K562 (cell line): Measurements from ENCODE around the gene ZNF831. TPM values are rescaled to one million over a fixed set of nuclear protein-coding genes. Genes with fewer than 3 reads are reported as not detected.

Experiments
- ATAC-seq: fragments of 200-7000 bp; cut with Tn5 transposase; 3 replicates; pipeline ENCODE4 v1.9.1; 2020; ENCODE audit warnings: moderate library complexity
- BruUV-seq: library from RNA; stranded (reverse); fragments of 400-500 nt; replicated peaks from 2 replicates; lab custom pipeline; 2021; lab: Mats Ljungman, UMichigan
- CTCF ChIA-PET: fragments of 300-600 bp; formaldehyde crosslinking; extraction: SDS; loops from one replicate; lab custom pipeline; 2021; ENCODE audit warnings: low intra/inter-chr PET ratio; lab: Yijun Ruan, JAX
- POLR2A ChIA-PET: fragments of 300-600, 350-650 bp; sonication (Branson Sonifier 250); formaldehyde crosslinking; extraction: SDS; loops from one replicate; lab custom pipeline; 2021; ENCODE audit warnings: antibody characterized with exemption, inconsistent platforms; lab: Yijun Ruan, JAX
- DNase-seq, 4 experiments: peaks; one replicate each; pipeline versions ENCODE4 v3.0.0 to v3.0.0-alpha.2; 2011 to 2018; ENCODE audit warnings: low spot score in 3 of 4, mixed read lengths in 3 of 4; ENCODE audit errors: extremely low read depth in 1 of 4
- FAIRE-seq: peaks from 2 replicates; lab custom pipeline; 2011; peaks lifted over from hg19 to GRCh38; lab: Jason Lieb, UNC
- H2AFZ ChIP-seq: 2 replicates; pipeline ENCODE4 v1.6.0; 2011; ENCODE audit warnings: low read depth, low read length, control low read depth, inconsistent platforms
- H3K27ac ChIP-seq: fragments of 200-600 bp; 3 replicates; pipeline ENCODE4 v1.8.0; 2011; ENCODE audit warnings: low read depth, mild to moderate bottlenecking, control low read depth, inconsistent platforms, low read length, moderate library complexity, mixed read lengths; ENCODE audit errors: extremely low read depth
- H3K27me3 ChIP-seq, 2 experiments: fragments of 300-600 bp in 1 of 2; 2 replicates in 1 of 2; 3 replicates in 1 of 2; pipeline versions ENCODE4 v1.6.0 to v1.8.0; 2011; ENCODE audit warnings: inconsistent platforms in 2 of 2, low read length in 2 of 2, mild to moderate bottlenecking in 1 of 2, mixed read lengths in 1 of 2, moderate library complexity in 1 of 2; ENCODE audit not compliant: control insufficient read depth in 2 of 2, insufficient read depth in 2 of 2
- H3K36me3 ChIP-seq: fragments of 300-600 bp; 3 replicates; pipeline ENCODE4 v1.8.0; 2011; ENCODE audit warnings: mild to moderate bottlenecking, low read length, inconsistent platforms; ENCODE audit not compliant: control insufficient read depth, insufficient read depth
- H3K4me1 ChIP-seq, 2 experiments: fragments of 200-600 bp in 1 of 2; replicated peaks in 1 of 2; 2 replicates in 1 of 2; 3 replicates in 1 of 2; pipeline versions ENCODE4 v1.5.1 to v1.8.0; 2011; ENCODE audit warnings: inconsistent platforms in 2 of 2, low read length in 2 of 2, mild to moderate bottlenecking in 1 of 2, mixed read lengths in 1 of 2, moderate library complexity in 1 of 2; ENCODE audit not compliant: control insufficient read depth in 2 of 2, insufficient read depth in 2 of 2
- H3K4me2 ChIP-seq: 2 replicates; pipeline ENCODE4 v1.6.1; 2011; ENCODE audit warnings: low read length, control low read depth, inconsistent platforms, mixed read lengths; ENCODE audit not compliant: insufficient read depth
- H3K4me3 ChIP-seq: fragments of 200-600 bp; sonication (generic), shearing (Covaris generic); 2 replicates; pipeline ENCODE4 v1.5.1; 2016; ENCODE audit warnings: control low read depth, inconsistent platforms
- H3K79me2 ChIP-seq: fragments of 200-600 bp; 3 replicates; pipeline ENCODE4 v1.8.0; 2011; ENCODE audit warnings: low read length, inconsistent platforms; ENCODE audit not compliant: control insufficient read depth, insufficient read depth
- H3K9ac ChIP-seq, 2 experiments: 2 replicates each; pipeline versions ENCODE4 v1.6.0 to v1.6.1; 2011; ENCODE audit warnings: low read depth in 2 of 2, low read length in 2 of 2, control low read depth in 1 of 2, inconsistent platforms in 1 of 2, mild to moderate bottlenecking in 1 of 2, mixed read lengths in 1 of 2; ENCODE audit not compliant: insufficient read depth in 1 of 2
- H3K9me1 ChIP-seq: one replicate; pipeline ENCODE4 v1.6.0; 2011; ENCODE audit warnings: inconsistent platforms, mild to moderate bottlenecking, low read length, moderate library complexity; ENCODE audit not compliant: control insufficient read depth, insufficient read depth
- H3K9me3 ChIP-seq: replicated peaks from 2 replicates; pipeline ENCODE4 v1.5.1; 2011; ENCODE audit warnings: low read depth, low read length, inconsistent platforms; ENCODE audit not compliant: control insufficient read depth, insufficient read depth
- H4K20me1 ChIP-seq: replicated peaks from 2 replicates; pipeline ENCODE4 v1.6.1; 2011; ENCODE audit warnings: low read length, inconsistent platforms, mixed read lengths; ENCODE audit not compliant: control insufficient read depth, insufficient read depth
- ATF7 ChIP-seq: fragments of 450-650 bp; IDR thresholded peaks from 2 replicates; pipeline ENCODE4 v1.7.1; 2014; ENCODE audit warnings: mild to moderate bottlenecking, moderate library complexity
- CBFA2T2 ChIP-seq: fragments of 450-650 bp; conservative IDR thresholded peaks from 2 replicates; pipeline ENCODE4 v1.6.1; 2017; ENCODE audit warnings: mild to moderate bottlenecking
- CBX1 ChIP-seq: sonication (generic); IDR thresholded peaks from 2 replicates; pipeline ENCODE4 v1.6.1; 2016; ENCODE audit warnings: antibody characterized with exemption, low read depth, mild to moderate bottlenecking
- ELF4 ChIP-seq: fragments of 450-650 bp; formaldehyde crosslinking; IDR thresholded peaks from 2 replicates; pipeline ENCODE4 v1.4.0; 2022; ENCODE audit warnings: missing genetic modification characterization
- HDAC3 ChIP-seq: fragments of 450-650 bp; IDR thresholded peaks from 2 replicates; pipeline ENCODE4 v1.6.1; 2018; ENCODE audit warnings: borderline replicate concordance, mild to moderate bottlenecking, moderate library complexity; ENCODE audit not compliant: partially characterized antibody
- MEF2D ChIP-seq: conservative IDR thresholded peaks from 2 replicates; pipeline ENCODE4 v1.6.1; 2016; ENCODE audit warnings: low read depth, missing genetic modification characterization, missing compliant biosample characterization
- POLR2A ChIP-seq: fragments of 450-650 bp; conservative IDR thresholded peaks from 2 replicates; pipeline ENCODE4 v1.6.1; 2016
- SRSF7 ChIP-seq: fragments of 200-400 bp; formaldehyde crosslinking; optimal IDR thresholded peaks from 2 replicates; pipeline ENCODE3; 2017; ENCODE audit warnings: mild to moderate bottlenecking, low read depth, low read length
- SRSF9 ChIP-seq: fragments of 200-400 bp; formaldehyde crosslinking; IDR thresholded peaks from 2 replicates; pipeline ENCODE4 v1.6.1; 2017; ENCODE audit warnings: low read depth, low read length, borderline replicate concordance
- SUPT5H ChIP-seq: fragments of 450-650 bp; IDR thresholded peaks from 2 replicates; pipeline ENCODE4 v1.6.1; 2016
- ZBTB8A ChIP-seq: fragments of 450-650 bp; IDR thresholded peaks from 2 replicates; pipeline ENCODE4 v1.6.1; 2018; ENCODE audit warnings: mild to moderate bottlenecking, moderate library complexity; ENCODE audit not compliant: partially characterized antibody
- ZNF174 ChIP-seq: fragments of 250-450 bp; sonication (Bioruptor Pico); IDR thresholded peaks from 2 replicates; pipeline ENCODE4 v1.4.0; 2020; ENCODE audit warnings: mild to moderate bottlenecking
- WGBS: fragments of 100-300 bp; shearing (Covaris generic); methylation state at CpG from one replicate; pipeline ENCODE4 v1.1.6; 2016; ENCODE audit warnings: low coverage, mixed read lengths; ENCODE audit not compliant: insufficient coverage; ENCODE audit errors: missing lambda C conversion rate; 5-methylcytosine and 5-hydroxymethylcytosine counted together
- in situ Hi-C: fragments of 300-500 bp; cut with MboI; formaldehyde crosslinking; loops from 4 replicates; pipeline ENCODE4 v1.15.0; 2018; ENCODE audit warnings: inconsistent platforms, mixed read lengths
- intact Hi-C: fragments of 100-400 bp; cut with micrococcal nuclease; formaldehyde crosslinking; loops from 2 replicates; pipeline ENCODE4 v1.14.2; 2022
- polyA plus RNA-seq, 8 experiments: library from polyadenylated mRNA; depleted of rRNA in 4 of 8; stranded (reverse) in 5 of 8; unstranded in 3 of 8; fragments of >200 nt; fragmentation: Nextera tagmentation in 2 of 8; fragmentation: Illumina TruSeq in 1 of 8; extraction: Ambion mirVana in 2 of 8; extraction: Trizol in 1 of 8; gene quantifications; 2 replicates each; pipeline versions ENCODE4 v1.2.1 to v1.2.3, GENCODE V29; 2011 to 2014; ENCODE audit warnings: inconsistent platforms in 1 of 8, missing spikeins in 1 of 8
- total RNA-seq, 7 experiments: library from RNA; depleted of rRNA in 6 of 7; stranded (reverse); fragments of >200 nt in 6 of 7; fragmentation: Illumina TruSeq in 2 of 7; extraction: Trizol in 2 of 7; gene quantifications; 2 replicates each; pipeline versions ENCODE4 v1.2.1 to v1.2.3, GENCODE V29; 2011 to 2021; ENCODE audit warnings: low replicate concordance in 1 of 7
- TF ChIP-seq, protein P1 (sequence below): fragments of 450-650 bp; formaldehyde crosslinking; IDR thresholded peaks from 2 replicates; pipeline ENCODE4 v1.4.0; 2020; ENCODE audit warnings: mild to moderate bottlenecking, mixed read lengths
- TF ChIP-seq, protein P2 (sequence below): fragments of 250-450 bp; sonication (Bioruptor Pico); IDR thresholded peaks from 2 replicates; pipeline ENCODE4 v1.5.0; 2021

The ZNF831 gene
- total and polyA plus RNA-seq, 9 of the 15 experiments (the other 6 are each of a cell fraction or from before 2014, with no cell fraction given), result not detected

DNA sequence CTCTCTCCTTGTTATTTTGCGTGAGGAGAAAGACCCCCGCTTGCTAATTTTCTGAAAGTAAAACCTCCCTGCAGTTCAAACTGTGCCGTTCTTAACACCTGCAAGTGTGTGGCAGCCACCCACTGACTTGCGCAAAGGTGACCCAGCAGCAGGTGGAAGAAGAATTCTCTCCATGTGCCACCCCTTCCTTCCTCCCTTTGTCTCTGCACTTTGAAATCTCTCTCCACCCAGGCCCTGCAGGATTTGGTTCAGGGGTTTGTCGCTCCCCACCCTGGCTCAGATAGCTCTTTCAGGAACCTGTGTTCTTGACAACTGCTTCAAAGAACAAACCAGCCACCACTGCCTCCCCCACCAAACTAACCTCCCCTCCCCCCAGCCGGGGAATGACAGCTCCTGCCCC lies 41.4 kb downstream of the ZNF831 start (continued):
- TF ChIP-seq CBX1 (no peak), POLR2A (no peak), ZBTB8A (no peak), HDAC3 (no peak), SRSF7 (no peak), ZNF174 (CRISPR knock-in tag) (no peak), ELF4 (CRISPR knock-in tag) (no peak)
- TF ChIP-seq, all 486 proteins: peak for 0

DNA sequence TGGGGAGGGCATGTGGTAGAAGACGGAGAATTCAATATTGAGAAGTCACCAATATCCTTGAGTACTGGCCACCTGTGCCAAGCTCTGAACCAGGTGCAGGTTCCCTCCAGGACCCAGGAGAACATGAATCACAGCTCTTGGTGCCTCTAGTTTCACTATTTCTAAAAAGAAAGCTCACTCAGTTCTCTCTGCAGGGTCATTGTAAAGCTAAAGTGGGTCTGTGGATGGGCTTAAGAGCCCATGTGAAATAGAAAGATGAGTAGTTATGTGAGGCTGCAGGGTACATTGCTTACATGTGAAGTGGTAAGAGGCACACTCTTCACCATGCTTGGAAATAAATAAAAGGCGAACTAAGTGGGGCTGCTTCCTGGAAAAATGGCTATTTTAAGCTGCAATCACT lies 43.6 kb downstream of the ZNF831 start:
- DNase-seq (no peak), FAIRE-seq (no peak)
- Histone ChIP-seq H3K36me3 (no peaks in the 10 kb centered on the region), H3K4me2 (no peak overlapping the region), H3K79me2 (no peaks in the 10 kb centered on the region), H3K9me3 (no peaks in the 10 kb centered on the region), H4K20me1 (0 out of 2 replicates have a peak, but pooled peaks cover 2% of the 10 kb centered on the region), H3K4me3 (no peak overlapping the region), H2AFZ (no peak overlapping the region), H3K4me1 (no peaks in the 10 kb centered on the region), H3K9me1 (no peaks in the 10 kb centered on the region), H3K27me3 (peaks cover 2 to 33% of the 10 kb centered on the region in 2 experiments; a peak in 4 of 5 replicates), H3K27ac (no peak overlapping the region), H3K9ac (no peak overlapping the region)
- in situ Hi-C loops (no loop called here), intact Hi-C loops (loop anchor here (1.0 kb wide), 1 partner anchor 119 kb away; no protein-coding TSS in a partner anchor)
- ChIA-PET CTCF (interaction anchor here (1.2 to 5.4 kb wide), 2 partner anchors 119 to 337 kb away, joined by 3 to 31 read pairs; no protein-coding TSS in a partner anchor), POLR2A (interaction anchor here (0.7 kb wide), 1 partner anchor 310 kb away, joined by 4 read pairs; no protein-coding TSS in a partner anchor)
- no TSS peak for BruUV-seq
- no peak for TF ChIP-seq ATF7
- TF ChIP-seq, protein P1, sequence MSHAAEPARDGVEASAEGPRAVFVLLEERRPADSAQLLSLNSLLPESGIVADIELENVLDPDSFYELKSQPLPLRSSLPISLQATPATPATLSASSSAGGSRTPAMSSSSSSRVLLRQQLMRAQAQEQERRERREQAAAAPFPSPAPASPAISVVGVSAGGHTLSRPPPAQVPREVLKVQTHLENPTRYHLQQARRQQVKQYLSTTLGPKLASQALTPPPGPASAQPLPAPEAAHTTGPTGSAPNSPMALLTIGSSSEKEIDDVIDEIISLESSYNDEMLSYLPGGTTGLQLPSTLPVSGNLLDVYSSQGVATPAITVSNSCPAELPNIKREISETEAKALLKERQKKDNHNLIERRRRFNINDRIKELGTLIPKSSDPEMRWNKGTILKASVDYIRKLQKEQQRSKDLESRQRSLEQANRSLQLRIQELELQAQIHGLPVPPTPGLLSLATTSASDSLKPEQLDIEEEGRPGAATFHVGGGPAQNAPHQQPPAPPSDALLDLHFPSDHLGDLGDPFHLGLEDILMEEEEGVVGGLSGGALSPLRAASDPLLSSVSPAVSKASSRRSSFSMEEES (CRISPR knock-in tag), result no peak
- no peak for TF ChIP-seq CBX1
- TF ChIP-seq SUPT5H, result no peak
- no peak for TF ChIP-seq CBFA2T2
- no peak for TF ChIP-seq SRSF9
- TF ChIP-seq, protein P2, sequence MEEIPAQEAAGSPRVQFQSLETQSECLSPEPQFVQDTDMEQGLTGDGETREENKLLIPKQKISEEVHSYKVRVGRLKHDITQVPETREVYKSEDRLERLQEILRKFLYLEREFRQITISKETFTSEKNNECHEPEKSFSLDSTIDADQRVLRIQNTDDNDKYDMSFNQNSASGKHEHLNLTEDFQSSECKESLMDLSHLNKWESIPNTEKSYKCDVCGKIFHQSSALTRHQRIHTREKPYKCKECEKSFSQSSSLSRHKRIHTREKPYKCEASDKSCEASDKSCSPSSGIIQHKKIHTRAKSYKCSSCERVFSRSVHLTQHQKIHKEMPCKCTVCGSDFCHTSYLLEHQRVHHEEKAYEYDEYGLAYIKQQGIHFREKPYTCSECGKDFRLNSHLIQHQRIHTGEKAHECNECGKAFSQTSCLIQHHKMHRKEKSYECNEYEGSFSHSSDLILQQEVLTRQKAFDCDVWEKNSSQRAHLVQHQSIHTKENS (CRISPR knock-in tag), result no peak
- TF ChIP-seq MEF2D (tag), result no peak
- TF ChIP-seq, all 486 proteins: peak for 0
- WGBS, result 0% methylated on average over 2 of the region's 2 CpGs
- ATAC-seq, result no peak
